H9 (cell line): ENCODE results near the gene LRRC73. TPM values are rescaled to one million over a fixed set of nuclear protein-coding genes. Genes with fewer than 3 reads are reported as not detected.

ENCODE experiments used
- DNase-seq: peaks from one replicate; pipeline ENCODE4 v3.0.0-alpha.2; 2017
- H2AFZ ChIP-seq: one replicate; pipeline ENCODE4 v1.6.1; 2013; ENCODE audit warnings: mild to moderate bottlenecking, low read length, control low read depth, moderate library complexity
- H2AK5ac ChIP-seq: 2 replicates; pipeline ENCODE4 v1.6.1; 2013; ENCODE audit warnings: low read length, control low read depth, mixed read lengths; ENCODE audit not compliant: insufficient read length
- H2BK120ac ChIP-seq: one replicate; pipeline ENCODE4 v1.6.1; 2013; ENCODE audit warnings: low read depth, mild to moderate bottlenecking, low read length, control low read depth, inconsistent platforms; ENCODE audit not compliant: poor library complexity, severe bottlenecking
- H2BK12ac ChIP-seq: 2 replicates; pipeline ENCODE4 v1.6.1; 2013; ENCODE audit warnings: low read length, control low read depth, mixed read lengths, low read depth; ENCODE audit not compliant: insufficient read length
- H2BK15ac ChIP-seq: 2 replicates; pipeline ENCODE4 v1.6.1; 2013; ENCODE audit warnings: low read depth, low read length, control low read depth
- H2BK20ac ChIP-seq: one replicate; pipeline ENCODE4 v1.6.1; 2013; ENCODE audit warnings: low read depth, mild to moderate bottlenecking, low read length, control low read depth, inconsistent platforms; ENCODE audit not compliant: poor library complexity, severe bottlenecking
- H2BK5ac ChIP-seq: 2 replicates; pipeline ENCODE4 v1.6.1; 2013; ENCODE audit warnings: low read length, control low read depth, mixed read lengths; ENCODE audit not compliant: insufficient read length
- H3K14ac ChIP-seq: 2 replicates; pipeline ENCODE4 v1.6.1; 2013; ENCODE audit warnings: low read length, control low read depth; ENCODE audit not compliant: insufficient read depth
- H3K18ac ChIP-seq: 2 replicates; pipeline ENCODE4 v1.6.1; 2013; ENCODE audit warnings: low read depth, mild to moderate bottlenecking, mixed read lengths, low read length, control low read depth; ENCODE audit not compliant: insufficient read length
- H3K23ac ChIP-seq: 2 replicates; pipeline ENCODE4 v1.6.1; 2013; ENCODE audit warnings: low read length, control low read depth, mixed read lengths, low read depth; ENCODE audit not compliant: insufficient read length
- H3K23me2 ChIP-seq: 2 replicates; pipeline ENCODE4 v1.6.1; 2013; ENCODE audit warnings: low read depth, mild to moderate bottlenecking, mixed read lengths, low read length, control low read depth; ENCODE audit not compliant: insufficient read length, poor library complexity, severe bottlenecking
- H3K27ac ChIP-seq: 2 replicates; pipeline ENCODE4 v1.5.1; 2013; ENCODE audit warnings: low read length, control low read depth, mixed read lengths, low read depth; ENCODE audit not compliant: insufficient read length
- H3K27me3 ChIP-seq: 2 replicates; pipeline ENCODE4 v1.6.1; 2013; ENCODE audit warnings: low read length, control low read depth, inconsistent platforms; ENCODE audit not compliant: insufficient read depth
- H3K4ac ChIP-seq: 2 replicates; pipeline ENCODE4 v1.6.1; 2013; ENCODE audit warnings: low read depth, mild to moderate bottlenecking, control low read depth, inconsistent platforms, low read length, moderate library complexity
- H3K4me1 ChIP-seq: 2 replicates; pipeline ENCODE4 v1.6.1; 2013; ENCODE audit warnings: low read length, control low read depth, inconsistent platforms; ENCODE audit not compliant: insufficient read depth
- H3K4me2 ChIP-seq: 2 replicates; pipeline ENCODE4 v1.6.1; 2013; ENCODE audit warnings: low read length, control low read depth, mixed read lengths; ENCODE audit not compliant: insufficient read length, insufficient read depth
- H3K56ac ChIP-seq: 2 replicates; pipeline ENCODE4 v1.6.1; 2013; ENCODE audit warnings: low read depth, mild to moderate bottlenecking, mixed read lengths, low read length, control low read depth; ENCODE audit not compliant: insufficient read length
- H3K79me1 ChIP-seq: 2 replicates; pipeline ENCODE4 v1.6.1; 2013; ENCODE audit warnings: low read depth, mild to moderate bottlenecking, moderate library complexity, low read length, control low read depth, inconsistent platforms; ENCODE audit not compliant: insufficient read depth, poor library complexity, severe bottlenecking
- H3K79me2 ChIP-seq: 2 replicates; pipeline ENCODE4 v1.6.1; 2013; ENCODE audit warnings: low read length, control low read depth, inconsistent platforms; ENCODE audit not compliant: insufficient read depth
- H3K9ac ChIP-seq: 2 replicates; pipeline ENCODE4 v1.6.1; 2013; ENCODE audit warnings: low read length, control low read depth, mixed read lengths; ENCODE audit not compliant: insufficient read length; ENCODE audit errors: extremely low read depth
- H3K9me3 ChIP-seq: one replicate; pipeline ENCODE4 v1.6.1; 2013; ENCODE audit warnings: low read depth, low read length, inconsistent platforms; ENCODE audit not compliant: control insufficient read depth
- H3T11ph ChIP-seq: one replicate; pipeline ENCODE4 v1.6.1; 2013; ENCODE audit warnings: mild to moderate bottlenecking, low read length, control low read depth, inconsistent platforms
- H4K20me1 ChIP-seq: one replicate; pipeline ENCODE4 v1.6.1; 2013; ENCODE audit not compliant: control insufficient read depth, insufficient read length, insufficient read depth
- H4K5ac ChIP-seq: 2 replicates; pipeline ENCODE4 v1.6.1; 2013; ENCODE audit warnings: low read depth, mild to moderate bottlenecking, mixed read lengths, low read length, control low read depth; ENCODE audit not compliant: insufficient read length
- H4K8ac ChIP-seq: replicated peaks from 2 replicates; pipeline ENCODE4 v1.6.1; 2013; ENCODE audit warnings: low read length, control low read depth, mixed read lengths, low read depth; ENCODE audit not compliant: insufficient read length
- H4K91ac ChIP-seq: 2 replicates; pipeline ENCODE4 v1.6.1; 2013; ENCODE audit warnings: low read depth, mild to moderate bottlenecking, moderate library complexity, mixed read lengths, low read length, control low read depth; ENCODE audit not compliant: insufficient read length
- H3K27ac Mint-ChIP-seq, 3 experiments: 2 replicates in 2 of 3; 3 replicates in 1 of 3; pipeline ENCODE4 v1.8.0; 2020 to 2021; ENCODE audit warnings: mixed read lengths in 3 of 3, mild to moderate bottlenecking in 1 of 3, moderate library complexity in 1 of 3
- H3K27me3 Mint-ChIP-seq: 2 replicates; pipeline ENCODE4 v1.8.0; 2021; ENCODE audit warnings: low read depth, mild to moderate bottlenecking, moderate library complexity, mixed read lengths
- H3K36me3 Mint-ChIP-seq, 3 experiments: 2 replicates in 2 of 3; 3 replicates in 1 of 3; pipeline ENCODE4 v1.8.0; 2020 to 2021; ENCODE audit warnings: low read depth in 3 of 3, mixed read lengths in 3 of 3; ENCODE audit not compliant: insufficient read depth in 1 of 3
- H3K4me1 Mint-ChIP-seq, 2 experiments: 2 replicates each; pipeline ENCODE4 v1.8.0; 2020; ENCODE audit warnings: mixed read lengths in 2 of 2
- H3K4me3 Mint-ChIP-seq, 2 experiments: 2 replicates in 1 of 2; 3 replicates in 1 of 2; pipeline ENCODE4 v1.8.0; 2020 to 2021; ENCODE audit warnings: mild to moderate bottlenecking in 2 of 2, mixed read lengths in 2 of 2, moderate library complexity in 1 of 2
- H3K9me3 Mint-ChIP-seq, 2 experiments: 2 replicates in 1 of 2; 3 replicates in 1 of 2; pipeline ENCODE4 v1.8.0; 2020; ENCODE audit warnings: mild to moderate bottlenecking in 2 of 2, mixed read lengths in 2 of 2, moderate library complexity in 1 of 2
- CTCF ChIP-seq: fragments of 200-600 bp; sonication (generic); conservative IDR thresholded peaks from 3 replicates; pipeline ENCODE4 v1.8.0; 2021; ENCODE audit warnings: antibody characterized with exemption, mild to moderate bottlenecking
- WGBS: extraction: QIAGEN DNeasy Blood & Tissue Kit; methylation state at CpG from one replicate; pipeline ENCODE4 v1.1.7; 2013; ENCODE audit warnings: missing lambda C conversion rate, low lambda C conversion rate, mixed read lengths; ENCODE audit not compliant: insufficient read length; ENCODE audit errors: extremely low coverage; 5-methylcytosine and 5-hydroxymethylcytosine counted together
- total RNA-seq: library from RNA; stranded (reverse); gene quantifications from 2 replicates; pipeline ENCODE4 v1.2.1, GENCODE V29; 2021

LRRC73 gene
- total RNA-seq, 1 experiment from 2014 or later, result 0.55 TPM

- WGBS, result no CpG with 5 or more reads among the region's 3 CpGs
- H4K91ac ChIP-seq, result no peak overlapping the region
- H4K8ac ChIP-seq, result no peak overlapping the region
- H3K36me3 Mint-ChIP-seq, result peaks cover under 1 to 6% (median 2%) of the 10 kb centered on the region in 3 experiments; a peak in 5 of 7 replicates
- 0 out of 5 replicates have a peak overlapping the region, but pooled peaks of 1 of the 2 experiments have one; percentile 15 for H3K4me3 Mint-ChIP-seq
- H3K23ac ChIP-seq, result no peak overlapping the region
- H2BK20ac ChIP-seq, result no peak overlapping the region
- no peak overlapping the region for H4K5ac ChIP-seq
- DNase-seq, result no peak
- H3K79me1 ChIP-seq, result peaks cover 11% of the 10 kb centered on the region
- peak overlapping the region in 2 of 3 experiments; percentile 87 to 92; a peak in 4 of 7 replicates for H3K27ac Mint-ChIP-seq
- peaks cover 6% of the 10 kb centered on the region; the same call in 1 of the 2 replicates for H3K4me1 ChIP-seq
- H3K79me2 ChIP-seq, result no peaks in the 10 kb centered on the region; the same call in 1 of the 2 replicates
- no peak overlapping the region for H2AK5ac ChIP-seq
- H2BK15ac ChIP-seq, result no peak overlapping the region
- no peak overlapping the region for H3K18ac ChIP-seq
- no peaks in the 10 kb centered on the region for H3K9me3 Mint-ChIP-seq
- H3T11ph ChIP-seq, result no peak overlapping the region
- no peak overlapping the region for H3K4ac ChIP-seq
- no peak overlapping the region for H2BK5ac ChIP-seq
- peaks cover 30 to 37% of the 10 kb centered on the region in 2 experiments for H3K4me1 Mint-ChIP-seq
- H3K27ac ChIP-seq, result no peak overlapping the region
- H3K9ac ChIP-seq, result no peak overlapping the region
- TF ChIP-seq CTCF, result no peak
- H3K27me3 Mint-ChIP-seq, result no peaks in the 10 kb centered on the region
- no peaks in the 10 kb centered on the region for H3K9me3 ChIP-seq
- H3K23me2 ChIP-seq, result no peaks in the 10 kb centered on the region
- no peak overlapping the region; the same call in 1 of the 2 replicates for H3K14ac ChIP-seq
- no peak overlapping the region for H2BK120ac ChIP-seq
- H3K4me2 ChIP-seq, result no peak overlapping the region
- no peak overlapping the region for H2AFZ ChIP-seq
- no peak overlapping the region for H2BK12ac ChIP-seq
- H3K27me3 ChIP-seq, result no peaks in the 10 kb centered on the region
- peaks cover 2% of the 10 kb centered on the region for H4K20me1 ChIP-seq
- H3K56ac ChIP-seq, result no peak overlapping the region
Measured at GRCh38 chr6:43492673-43493072, 17.5 kb downstream of the LRRC73 start.
